A549 (cell line): ENCODE data around the gene TFR2. TPM values are rescaled to one million over a fixed set of nuclear protein-coding genes. Genes with fewer than 3 reads are reported as not detected.

ENCODE experiments used
- ATAC-seq, 2 experiments: fragments of 200-7000 bp in 1 of 2; fragments of >200 bp in 1 of 2; cut with Nextera tagmentation in 1 of 2; cut with Tn5 transposase in 1 of 2; 3 replicates each; pipeline versions ENCODE4 v1.8.0 to v1.9.1; 2018 to 2020; ENCODE audit warnings: mild to moderate bottlenecking in 1 of 2, moderate library complexity in 1 of 2
- CTCF ChIA-PET: fragments of 300-600 bp; sonication (Branson Sonifier 250); formaldehyde crosslinking; extraction: SDS; loops from one replicate; lab custom pipeline; 2021; ENCODE audit warnings: antibody characterized with exemption, inconsistent platforms; lab: Yijun Ruan, JAX
- POLR2A ChIA-PET: fragments of 350-600 bp; formaldehyde crosslinking; extraction: SDS; loops from one replicate; lab custom pipeline; 2021; ENCODE audit warnings: antibody characterized with exemption, inconsistent platforms; lab: Yijun Ruan, JAX
- DNase-seq, 2 experiments: peaks; one replicate each; pipeline versions ENCODE4 v3.0.0 to v3.0.0-alpha.2; 2011 to 2016; ENCODE audit warnings: low read depth in 1 of 2, low spot score in 1 of 2
- FAIRE-seq: peaks from 2 replicates; lab custom pipeline; 2011; peaks lifted over from hg19 to GRCh38; lab: Jason Lieb, UNC
- H3K27ac ChIP-seq, 2 experiments: fragments of >200 bp; sonication (Bioruptor Twin); formaldehyde crosslinking; 3 replicates each; pipeline ENCODE4 v1.5.1; 2016 to 2017
- H3K4me1 ChIP-seq: fragments of >200 bp; sonication (Bioruptor Twin); formaldehyde crosslinking; 3 replicates; pipeline ENCODE4 v1.6.1; 2016
- H3K4me2 ChIP-seq: fragments of >200 bp; sonication (Bioruptor Twin); formaldehyde crosslinking; 3 replicates; pipeline ENCODE4 v1.6.1; 2016
- H3K4me3 ChIP-seq: fragments of >200 bp; sonication (Bioruptor Twin); formaldehyde crosslinking; 3 replicates; pipeline ENCODE4 v1.5.1; 2016
- H3K9me3 ChIP-seq: fragments of >200 bp; sonication (Bioruptor Twin); formaldehyde crosslinking; 3 replicates; pipeline ENCODE4 v1.6.1; 2016
- BHLHE40 ChIP-seq: IDR thresholded peaks from 2 replicates; pipeline ENCODE4 v1.6.1; 2012; ENCODE audit warnings: low read depth, low read length, inconsistent platforms
- CHD2 ChIP-seq: fragments of 150-350 bp; IDR thresholded peaks from 2 replicates; pipeline ENCODE4 v1.6.1; 2014; ENCODE audit warnings: low read length; ENCODE audit not compliant: partially characterized antibody
- CHD4 ChIP-seq: fragments of 200-600 bp; sonication (generic); IDR thresholded peaks from 2 replicates; pipeline ENCODE4 v1.6.1; 2016; ENCODE audit warnings: antibody characterized with exemption, mild to moderate bottlenecking, borderline replicate concordance
- EHMT2 ChIP-seq: fragments of 200-600 bp; sonication (generic); IDR thresholded peaks from 2 replicates; pipeline ENCODE4 v1.6.1; 2016; ENCODE audit warnings: antibody characterized with exemption, low read depth, mild to moderate bottlenecking, moderate library complexity
- ESRRA ChIP-seq: fragments of 150-350 bp; IDR thresholded peaks from 2 replicates; pipeline ENCODE4 v1.6.1; 2014; ENCODE audit warnings: mild to moderate bottlenecking, low read length, borderline replicate concordance
- FOSB ChIP-seq: fragments of 250-450 bp; sonication (Bioruptor Pico); IDR thresholded peaks from 2 replicates; pipeline ENCODE4 v1.5.0; 2020; ENCODE audit warnings: mild to moderate bottlenecking, moderate library complexity
- FOSL2 ChIP-seq, 2 experiments: fragments of 450-650 bp in 1 of 2; fragments of >200 bp in 1 of 2; sonication (Bioruptor Twin) in 1 of 2; formaldehyde crosslinking; IDR thresholded peaks; 2 replicates each; pipeline versions ENCODE4 v1.5.0 to v1.6.1; 2016 to 2020; ENCODE audit warnings: mild to moderate bottlenecking in 1 of 2, moderate library complexity in 1 of 2
- GATA3 ChIP-seq: IDR thresholded peaks from 2 replicates; pipeline ENCODE4 v1.6.1; 2012; ENCODE audit warnings: borderline replicate concordance
- HDAC2 ChIP-seq: fragments of 200-600 bp; sonication (generic); IDR thresholded peaks from 2 replicates; pipeline ENCODE4 v1.6.1; 2016
- HOXB13 ChIP-seq: fragments of 250-450 bp; sonication (Bioruptor Pico); IDR thresholded peaks from 2 replicates; pipeline ENCODE4 v1.5.0; 2020; ENCODE audit warnings: low read depth, mild to moderate bottlenecking, moderate library complexity
- HOXB5 ChIP-seq: fragments of 250-450 bp; sonication (Bioruptor Pico); IDR thresholded peaks from 2 replicates; pipeline ENCODE4 v1.5.0; 2020; ENCODE audit warnings: mild to moderate bottlenecking, moderate library complexity
- JUN ChIP-seq, 2 experiments: fragments of >200 bp; sonication (Bioruptor Twin); formaldehyde crosslinking; IDR thresholded peaks; 2 replicates in 1 of 2; 3 replicates in 1 of 2; pipeline ENCODE4 v1.6.1; 2016 to 2017
- KDM1A ChIP-seq: fragments of 200-600 bp; sonication (generic); IDR thresholded peaks from 2 replicates; pipeline ENCODE4 v1.6.1; 2016; ENCODE audit warnings: low read depth, mild to moderate bottlenecking
- KDM5A ChIP-seq: fragments of 200-600 bp; sonication (generic); IDR thresholded peaks from 2 replicates; pipeline ENCODE4 v1.6.1; 2016; ENCODE audit warnings: antibody characterized with exemption, mild to moderate bottlenecking
- MAFK ChIP-seq: fragments of 450-650 bp; IDR thresholded peaks from 2 replicates; pipeline ENCODE4 v1.6.1; 2014; ENCODE audit not compliant: partially characterized antibody
- MAZ ChIP-seq: fragments of 150-350 bp; IDR thresholded peaks from 2 replicates; pipeline ENCODE4 v1.6.1; 2014; ENCODE audit warnings: antibody characterized with exemption, low read depth, low read length, borderline replicate concordance
- MYC ChIP-seq: IDR thresholded peaks from 2 replicates; pipeline ENCODE4 v1.6.1; 2012; ENCODE audit warnings: mild to moderate bottlenecking, inconsistent platforms, low read length, improper control_type of control experiment, borderline replicate concordance
- NFE2L2 ChIP-seq: fragments of 150-350 bp; conservative IDR thresholded peaks from 2 replicates; pipeline ENCODE4 v1.6.1; 2014; ENCODE audit warnings: low read length
- NR3C1 ChIP-seq: fragments of >200 bp; sonication (Bioruptor Twin); formaldehyde crosslinking; IDR thresholded peaks from 3 replicates; pipeline ENCODE4 v1.6.1; 2017
- POLR2A ChIP-seq: IDR thresholded peaks from 2 replicates; pipeline ENCODE4 v1.6.1; 2012; ENCODE audit warnings: mild to moderate bottlenecking, low read length
- POLR2AphosphoS2 ChIP-seq: conservative IDR thresholded peaks from 2 replicates; pipeline ENCODE4 v1.6.1; 2012; ENCODE audit warnings: low read length, improper control_type of control experiment, inconsistent platforms
- RARB ChIP-seq: fragments of 250-450 bp; sonication (Bioruptor Pico); IDR thresholded peaks from 2 replicates; pipeline ENCODE4 v1.8.0; 2021; ENCODE audit warnings: mild to moderate bottlenecking, moderate library complexity
- RCOR1 ChIP-seq: fragments of 150-350 bp; IDR thresholded peaks from 2 replicates; pipeline ENCODE4 v1.6.1; 2014; ENCODE audit warnings: antibody characterized with exemption, low read length, low read depth
- RFX5 ChIP-seq: fragments of 450-650 bp; IDR thresholded peaks from 2 replicates; pipeline ENCODE4 v1.7.1; 2014; ENCODE audit warnings: antibody characterized with exemption, mild to moderate bottlenecking, moderate library complexity
- RNF2 ChIP-seq: fragments of 200-600 bp; sonication (generic); IDR thresholded peaks from 2 replicates; pipeline ENCODE4 v1.6.1; 2016; ENCODE audit warnings: low read depth, mild to moderate bottlenecking, antibody characterized with exemption, moderate library complexity, borderline replicate concordance
- SMC3 ChIP-seq: fragments of >200 bp; sonication (Bioruptor Twin); formaldehyde crosslinking; IDR thresholded peaks from 3 replicates; pipeline ENCODE4 v1.6.1; 2018; ENCODE audit warnings: inconsistent platforms
- SREBF2 ChIP-seq: fragments of 450-650 bp; IDR thresholded peaks from 2 replicates; pipeline ENCODE4 v1.6.1; 2014; ENCODE audit warnings: mild to moderate bottlenecking, moderate library complexity
- TFCP2L1 ChIP-seq: fragments of 250-450 bp; sonication (Bioruptor Pico); IDR thresholded peaks from 2 replicates; pipeline ENCODE4 v1.5.0; 2021; ENCODE audit warnings: mild to moderate bottlenecking
- ZFP36 ChIP-seq: fragments of 450-650 bp; IDR thresholded peaks from 2 replicates; pipeline ENCODE4 v1.6.1; 2014; ENCODE audit warnings: borderline replicate concordance; ENCODE audit not compliant: partially characterized antibody
- ZSCAN20 ChIP-seq: fragments of 250-450 bp; sonication (Bioruptor Pico); IDR thresholded peaks from 2 replicates; pipeline ENCODE4 v1.8.0; 2022; ENCODE audit warnings: mild to moderate bottlenecking, moderate library complexity
- WGBS: methylation state at CpG from one replicate; pipeline ENCODE4 v1.1.6; 2017; ENCODE audit errors: missing lambda C conversion rate; 5-methylcytosine and 5-hydroxymethylcytosine counted together
- polyA plus RNA-seq, 4 experiments: library from polyadenylated mRNA; depleted of rRNA in 3 of 4; stranded (reverse); fragments of >200 nt; fragmentation: RNase III in 1 of 4; extraction: RNeasy Plus Mini Kit Qiagen cat#74134 plus additional on column Dnase treatment in 1 of 4; gene quantifications; 2 replicates in 3 of 4; 3 replicates in 1 of 4; pipeline ENCODE4 v1.2.3, GENCODE V29; 2011 to 2017
- TF ChIP-seq, protein P1 (sequence below): fragments of >200 bp; sonication (Bioruptor Twin); formaldehyde crosslinking; IDR thresholded peaks from 2 replicates; pipeline ENCODE4 v1.6.1; 2016
- TF ChIP-seq, protein P2 (sequence below): fragments of 200-600 bp; sonication (generic); IDR thresholded peaks from 2 replicates; pipeline ENCODE4 v1.6.1; 2016; ENCODE audit warnings: antibody characterized with exemption, mild to moderate bottlenecking, moderate library complexity
- TF ChIP-seq, protein P3 (sequence below): IDR thresholded peaks from 2 replicates; pipeline ENCODE4 v1.6.1; 2012
- TF ChIP-seq, protein P4 (sequence below): IDR thresholded peaks from 2 replicates; pipeline ENCODE4 v1.6.1; 2012; ENCODE audit warnings: low read depth, borderline replicate concordance
- TF ChIP-seq, protein P5 (sequence below): fragments of 250-450 bp; sonication (Bioruptor Pico); IDR thresholded peaks from 2 replicates; pipeline ENCODE4 v1.5.0; 2021; ENCODE audit warnings: mild to moderate bottlenecking, moderate library complexity, borderline replicate concordance

The TFR2 gene
- polyA plus RNA-seq, 2 of the 4 experiments (the other 2 are of a cell fraction), result 1.1 to 2.5 TPM

DNA sequence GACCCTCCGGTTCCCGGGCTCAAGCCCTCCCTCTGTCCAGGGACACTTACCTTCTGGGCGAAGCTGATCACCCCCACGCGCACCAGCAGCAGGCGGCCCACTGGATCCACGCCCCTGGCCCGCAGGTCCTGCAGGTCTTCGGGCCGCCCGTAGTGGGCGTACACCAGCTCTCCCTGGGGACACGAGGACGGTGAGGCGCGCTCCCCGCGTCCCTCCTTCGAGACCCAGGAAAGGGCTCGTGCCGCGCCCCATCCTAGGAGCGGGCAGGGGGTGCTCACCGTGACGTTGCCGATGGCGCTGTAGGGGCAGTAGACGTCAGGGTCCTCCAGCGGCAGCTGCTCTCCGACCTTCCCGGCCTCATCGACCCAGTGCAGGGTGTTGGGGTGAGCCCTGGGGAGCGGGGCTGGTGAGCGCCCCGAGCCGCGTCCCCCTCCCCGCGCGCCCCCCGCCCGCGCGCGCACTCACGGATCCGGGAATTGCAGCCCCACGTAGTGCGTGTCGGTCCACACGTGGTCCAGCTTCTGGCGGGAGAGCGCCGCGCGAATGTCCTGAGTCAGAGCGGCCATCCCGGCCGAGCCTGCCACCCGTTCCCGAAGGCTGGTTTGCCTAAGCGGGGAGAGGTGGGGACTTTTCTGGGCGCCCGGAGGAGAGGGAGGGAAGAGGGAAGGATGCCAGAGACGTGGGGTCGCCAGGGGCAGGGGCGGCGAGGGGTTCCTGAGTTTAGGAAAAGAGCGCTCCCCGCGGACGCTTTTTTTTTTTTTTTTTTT lies 8.2 kb downstream of the TFR2 start:
- peak; percentile 88 to 93 for ATAC-seq
- POLR2A ChIA-PET, result interaction anchor here (0.7 to 3.0 kb wide), 12 partner anchors 15 to 256 kb away, joined by 3 to 15 read pairs (median 4); partner anchors contain the start of genes FBXO24, GIGYF1, GNB2 and LRCH4
- 0 out of 3 replicates have a peak, but pooled peaks cover 3% of the 10 kb centered on the region for H3K4me1 ChIP-seq
- H3K4me2 ChIP-seq, result peak overlapping the region; percentile 93
- H3K9me3 ChIP-seq, result no peaks in the 10 kb centered on the region
- no peak for FAIRE-seq
- peak overlapping the region; percentile 66 for H3K4me3 ChIP-seq
- CTCF ChIA-PET, result interaction anchor here (0.6 to 8.5 kb wide), 40 partner anchors 10 to 511 kb away, joined by 3 to 142 read pairs (median 5); partner anchors contain the start of genes ACTL6B, FBXO24, GIGYF1 and GNB2
- H3K27ac ChIP-seq, result peak overlapping the region; percentile 82 to 97
- 1% methylated on average over 32 of the region's 72 CpGs for WGBS
- DNase-seq, result peak; percentile 79 to 90
- TF ChIP-seq, protein P1, sequence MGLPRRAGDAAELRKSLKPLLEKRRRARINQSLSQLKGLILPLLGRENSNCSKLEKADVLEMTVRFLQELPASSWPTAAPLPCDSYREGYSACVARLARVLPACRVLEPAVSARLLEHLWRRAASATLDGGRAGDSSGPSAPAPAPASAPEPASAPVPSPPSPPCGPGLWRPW, result no peak
- TF ChIP-seq BHLHE40 (no peak), RFX5 (no peak), POLR2AphosphoS2 (no peak), GATA3 (no peak), KDM5A (no peak), CHD2 (no peak), RNF2 (0 out of 2 replicates have a peak, but pooled peaks have one; percentile 32), MAFK (no peak), ZFP36 (no peak), POLR2A (peak; percentile 62), RARB (no peak), HDAC2 (no peak), MAZ (no peak), HOXB5 (no peak), KDM1A (no peak), CHD4 (no peak), ESRRA (no peak), MYC (peak; percentile 75; the same call in 1 of the 2 replicates), EHMT2 (no peak), FOSB (no peak), ZSCAN20 (no peak), HOXB13 (no peak), TFCP2L1 (no peak), RCOR1 (no peak), JUN (IDR thresholded peaks at IDR 0.05) (peak in 1 of 2 experiments; percentile 31; a peak in 1 of 5 replicates), FOSL2 (IDR thresholded peaks at IDR 0.05) (no peak), FOSL2 (CRISPR knock-in tag; IDR thresholded peaks at IDR 0.05) (no peak), SREBF2 (no peak), NFE2L2 (no peak), SMC3 (peak; percentile 33; the same call in 1 of the 3 replicates), NR3C1 (no peak)
- TF ChIP-seq, protein P2, sequence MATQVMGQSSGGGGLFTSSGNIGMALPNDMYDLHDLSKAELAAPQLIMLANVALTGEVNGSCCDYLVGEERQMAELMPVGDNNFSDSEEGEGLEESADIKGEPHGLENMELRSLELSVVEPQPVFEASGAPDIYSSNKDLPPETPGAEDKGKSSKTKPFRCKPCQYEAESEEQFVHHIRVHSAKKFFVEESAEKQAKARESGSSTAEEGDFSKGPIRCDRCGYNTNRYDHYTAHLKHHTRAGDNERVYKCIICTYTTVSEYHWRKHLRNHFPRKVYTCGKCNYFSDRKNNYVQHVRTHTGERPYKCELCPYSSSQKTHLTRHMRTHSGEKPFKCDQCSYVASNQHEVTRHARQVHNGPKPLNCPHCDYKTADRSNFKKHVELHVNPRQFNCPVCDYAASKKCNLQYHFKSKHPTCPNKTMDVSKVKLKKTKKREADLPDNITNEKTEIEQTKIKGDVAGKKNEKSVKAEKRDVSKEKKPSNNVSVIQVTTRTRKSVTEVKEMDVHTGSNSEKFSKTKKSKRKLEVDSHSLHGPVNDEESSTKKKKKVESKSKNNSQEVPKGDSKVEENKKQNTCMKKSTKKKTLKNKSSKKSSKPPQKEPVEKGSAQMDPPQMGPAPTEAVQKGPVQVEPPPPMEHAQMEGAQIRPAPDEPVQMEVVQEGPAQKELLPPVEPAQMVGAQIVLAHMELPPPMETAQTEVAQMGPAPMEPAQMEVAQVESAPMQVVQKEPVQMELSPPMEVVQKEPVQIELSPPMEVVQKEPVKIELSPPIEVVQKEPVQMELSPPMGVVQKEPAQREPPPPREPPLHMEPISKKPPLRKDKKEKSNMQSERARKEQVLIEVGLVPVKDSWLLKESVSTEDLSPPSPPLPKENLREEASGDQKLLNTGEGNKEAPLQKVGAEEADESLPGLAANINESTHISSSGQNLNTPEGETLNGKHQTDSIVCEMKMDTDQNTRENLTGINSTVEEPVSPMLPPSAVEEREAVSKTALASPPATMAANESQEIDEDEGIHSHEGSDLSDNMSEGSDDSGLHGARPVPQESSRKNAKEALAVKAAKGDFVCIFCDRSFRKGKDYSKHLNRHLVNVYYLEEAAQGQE, result no peak
- TF ChIP-seq, protein P3, sequence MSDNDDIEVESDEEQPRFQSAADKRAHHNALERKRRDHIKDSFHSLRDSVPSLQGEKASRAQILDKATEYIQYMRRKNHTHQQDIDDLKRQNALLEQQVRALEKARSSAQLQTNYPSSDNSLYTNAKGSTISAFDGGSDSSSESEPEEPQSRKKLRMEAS, result peak; percentile 92
- TF ChIP-seq, protein P4, sequence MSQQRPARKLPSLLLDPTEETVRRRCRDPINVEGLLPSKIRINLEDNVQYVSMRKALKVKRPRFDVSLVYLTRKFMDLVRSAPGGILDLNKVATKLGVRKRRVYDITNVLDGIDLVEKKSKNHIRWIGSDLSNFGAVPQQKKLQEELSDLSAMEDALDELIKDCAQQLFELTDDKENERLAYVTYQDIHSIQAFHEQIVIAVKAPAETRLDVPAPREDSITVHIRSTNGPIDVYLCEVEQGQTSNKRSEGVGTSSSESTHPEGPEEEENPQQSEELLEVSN, result peak; percentile 94
- TF ChIP-seq, protein P5, sequence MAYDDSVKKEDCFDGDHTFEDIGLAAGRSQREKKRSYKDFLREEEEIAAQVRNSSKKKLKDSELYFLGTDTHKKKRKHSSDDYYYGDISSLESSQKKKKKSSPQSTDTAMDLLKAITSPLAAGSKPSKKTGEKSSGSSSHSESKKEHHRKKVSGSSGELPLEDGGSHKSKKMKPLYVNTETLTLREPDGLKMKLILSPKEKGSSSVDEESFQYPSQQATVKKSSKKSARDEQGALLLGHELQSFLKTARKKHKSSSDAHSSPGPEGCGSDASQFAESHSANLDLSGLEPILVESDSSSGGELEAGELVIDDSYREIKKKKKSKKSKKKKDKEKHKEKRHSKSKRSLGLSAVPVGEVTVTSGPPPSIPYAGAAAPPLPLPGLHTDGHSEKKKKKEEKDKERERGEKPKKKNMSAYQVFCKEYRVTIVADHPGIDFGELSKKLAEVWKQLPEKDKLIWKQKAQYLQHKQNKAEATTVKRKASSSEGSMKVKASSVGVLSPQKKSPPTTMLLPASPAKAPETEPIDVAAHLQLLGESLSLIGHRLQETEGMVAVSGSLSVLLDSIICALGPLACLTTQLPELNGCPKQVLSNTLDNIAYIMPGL, result 0 out of 2 replicates have a peak, but pooled peaks have one; percentile 53
